LNCaP clone FGC (cell line): ENCODE results near the gene MAP6D1.

Experiments
- DNase-seq: peaks from one replicate; pipeline ENCODE4 v3.0.0-alpha.2; 2011; ENCODE audit warnings: low read depth
- H3K4me3 ChIP-seq: 2 replicates; pipeline ENCODE4 v1.5.1; 2011; ENCODE audit warnings: mild to moderate bottlenecking, low read depth, low read length, control low read depth
- TF ChIP-seq, protein P1 (sequence below): IDR thresholded peaks from 2 replicates; pipeline ENCODE4 v1.5.1; 2012; ENCODE audit warnings: mild to moderate bottlenecking; ENCODE audit not compliant: control insufficient read depth, insufficient read depth; ENCODE audit errors: extremely low read depth

Gene MAP6D1

DNA sequence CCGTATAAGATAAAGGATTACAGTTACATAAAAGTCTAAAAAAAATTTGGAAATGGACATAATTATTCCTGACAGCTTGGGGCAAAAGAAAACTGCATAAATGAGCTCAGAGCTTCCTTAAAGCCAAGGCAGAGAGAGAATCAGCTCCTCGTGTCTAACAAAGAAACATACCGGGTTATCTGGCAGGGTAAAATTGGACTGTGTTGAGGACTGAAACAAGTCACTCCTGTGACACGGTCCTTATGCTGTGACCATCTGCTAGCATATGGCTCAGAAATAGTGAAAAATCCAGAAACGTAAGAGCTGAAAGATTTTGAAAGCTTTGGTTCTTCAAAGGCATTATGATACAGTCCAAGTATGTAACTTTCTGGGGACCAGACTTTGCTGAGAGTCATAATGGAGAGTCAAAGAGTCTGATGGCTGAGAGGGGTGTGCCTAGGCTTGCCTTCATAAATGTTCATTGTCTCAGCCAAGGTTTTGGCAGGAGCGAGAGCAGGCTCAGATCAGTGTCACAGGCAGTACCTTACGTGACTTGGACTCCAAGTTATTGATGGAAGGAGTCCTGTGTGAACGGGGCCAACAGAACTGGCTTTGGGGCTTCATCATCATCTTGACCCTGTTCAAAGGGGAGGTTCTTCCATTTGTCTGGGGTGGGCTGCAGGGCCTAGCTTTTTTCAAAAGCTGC is 12.5 kb downstream of the MAP6D1 start:
- no peak for DNase-seq
- TF ChIP-seq, protein P1, sequence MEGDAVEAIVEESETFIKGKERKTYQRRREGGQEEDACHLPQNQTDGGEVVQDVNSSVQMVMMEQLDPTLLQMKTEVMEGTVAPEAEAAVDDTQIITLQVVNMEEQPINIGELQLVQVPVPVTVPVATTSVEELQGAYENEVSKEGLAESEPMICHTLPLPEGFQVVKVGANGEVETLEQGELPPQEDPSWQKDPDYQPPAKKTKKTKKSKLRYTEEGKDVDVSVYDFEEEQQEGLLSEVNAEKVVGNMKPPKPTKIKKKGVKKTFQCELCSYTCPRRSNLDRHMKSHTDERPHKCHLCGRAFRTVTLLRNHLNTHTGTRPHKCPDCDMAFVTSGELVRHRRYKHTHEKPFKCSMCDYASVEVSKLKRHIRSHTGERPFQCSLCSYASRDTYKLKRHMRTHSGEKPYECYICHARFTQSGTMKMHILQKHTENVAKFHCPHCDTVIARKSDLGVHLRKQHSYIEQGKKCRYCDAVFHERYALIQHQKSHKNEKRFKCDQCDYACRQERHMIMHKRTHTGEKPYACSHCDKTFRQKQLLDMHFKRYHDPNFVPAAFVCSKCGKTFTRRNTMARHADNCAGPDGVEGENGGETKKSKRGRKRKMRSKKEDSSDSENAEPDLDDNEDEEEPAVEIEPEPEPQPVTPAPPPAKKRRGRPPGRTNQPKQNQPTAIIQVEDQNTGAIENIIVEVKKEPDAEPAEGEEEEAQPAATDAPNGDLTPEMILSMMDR, result no peak
- H3K4me3 ChIP-seq, result no peak overlapping the region

DNA sequence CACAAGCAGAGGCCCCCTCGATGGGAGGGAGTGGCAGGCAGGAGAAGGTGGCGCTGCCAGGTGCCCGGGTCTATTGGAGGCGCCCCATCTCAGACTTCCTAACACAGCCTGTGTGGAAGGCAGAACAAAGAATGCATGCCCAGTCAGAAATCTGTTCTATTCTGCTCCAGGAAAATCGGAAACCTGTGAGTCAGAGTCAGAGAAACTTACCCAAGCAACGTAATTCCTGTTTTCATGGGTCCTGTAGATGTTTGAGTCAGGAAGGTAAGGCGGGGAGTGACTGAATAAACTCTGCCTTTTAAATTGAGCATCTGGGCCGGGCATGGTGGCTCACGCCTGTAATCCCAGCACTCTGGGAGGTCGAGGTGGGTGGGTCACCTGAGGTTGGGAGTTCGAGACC is 13.7 kb downstream of the MAP6D1 start:
- TF ChIP-seq, protein P1, result no peak
- no peak overlapping the region for H3K4me3 ChIP-seq
- no peak for DNase-seq

DNA sequence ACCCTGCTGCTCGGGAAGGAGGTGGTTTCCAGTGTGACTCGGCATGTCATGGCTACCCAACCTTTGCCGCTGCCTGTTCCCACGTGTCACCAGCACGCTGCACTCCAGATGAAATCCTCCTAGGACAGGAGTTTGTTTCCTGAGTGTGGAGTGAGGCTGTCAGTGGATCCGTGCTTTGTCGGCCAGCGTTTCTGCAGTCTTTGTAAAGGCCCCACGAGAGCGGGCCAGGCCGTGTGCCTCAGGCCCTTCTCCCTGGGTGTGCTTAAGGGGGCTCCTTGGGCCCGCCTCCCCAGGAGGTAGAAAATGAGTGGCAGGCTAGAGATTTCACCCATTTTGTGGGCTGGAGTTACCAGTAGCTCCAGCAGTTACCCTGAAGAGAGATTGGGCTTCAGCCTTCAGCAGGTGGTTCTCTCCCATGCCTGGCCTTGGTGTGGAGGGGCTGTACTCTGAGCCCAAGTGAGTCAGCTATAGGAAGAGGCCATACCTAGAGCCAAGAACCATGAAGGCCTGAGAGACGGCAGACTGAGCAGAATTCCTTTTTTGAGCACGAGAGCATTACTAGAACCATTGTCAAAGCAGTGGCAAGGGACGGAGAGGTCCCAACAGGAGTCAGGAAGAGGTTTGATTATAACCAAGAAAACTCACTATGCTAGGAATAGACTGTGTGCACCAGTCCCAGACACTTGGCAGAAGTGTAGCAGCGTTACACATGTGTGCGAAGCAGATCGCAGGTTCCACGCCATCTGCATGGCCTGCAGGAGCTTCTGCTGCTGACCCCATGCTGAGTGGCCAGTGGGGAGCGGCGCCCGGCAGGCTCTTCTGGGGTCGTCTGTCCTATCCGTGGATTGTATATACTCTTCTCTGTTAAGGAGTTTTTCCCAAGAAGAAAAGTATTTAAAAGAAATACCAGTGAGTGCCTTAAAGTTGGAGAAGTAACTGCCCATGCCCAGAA is 14.5 kb downstream of the MAP6D1 start:
- DNase-seq, result no peak
- no peak overlapping the region for H3K4me3 ChIP-seq
- TF ChIP-seq, protein P1, result no peak

DNA sequence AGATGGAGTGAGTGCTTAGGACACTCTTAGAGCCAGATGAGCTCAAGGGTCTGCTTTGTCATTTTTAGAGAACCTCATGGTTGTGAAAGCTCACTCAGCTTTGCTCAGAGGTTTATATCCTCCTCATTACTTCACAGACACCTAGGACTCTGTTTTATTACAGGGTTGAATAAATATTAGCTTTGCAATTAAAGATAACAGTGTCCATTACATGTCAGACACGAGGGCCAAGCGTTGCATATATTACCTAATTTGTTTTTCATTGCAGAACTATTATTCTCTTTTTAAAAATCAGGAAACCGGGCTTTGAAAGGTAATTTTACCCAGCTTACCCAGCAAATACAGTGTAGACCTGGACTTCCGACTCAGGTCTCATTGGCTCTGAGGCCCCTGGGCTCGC is 16.1 kb downstream of the MAP6D1 start:
- DNase-seq, result peak; percentile 27
- TF ChIP-seq, protein P1, result no peak
- H3K4me3 ChIP-seq, result no peak overlapping the region

DNA sequence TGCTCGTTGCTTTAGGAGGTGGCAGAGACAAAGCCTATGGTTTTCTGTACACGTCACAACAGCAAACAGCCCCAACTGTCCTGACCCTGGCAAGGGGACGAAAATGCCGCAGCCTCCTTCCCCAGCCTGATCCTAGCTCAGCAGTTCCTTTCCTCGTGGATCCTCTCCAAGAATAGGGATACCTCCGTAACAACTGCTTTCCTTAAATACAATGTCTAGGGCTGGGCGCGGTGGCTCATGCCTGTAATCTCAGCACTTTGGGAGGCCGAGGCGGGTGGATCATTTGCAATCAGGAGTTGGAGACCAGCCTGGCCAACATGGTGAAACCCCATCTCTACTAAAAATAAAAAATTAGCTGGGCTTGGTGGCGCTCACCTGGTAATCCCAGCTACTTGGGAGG is 17.0 kb downstream of the MAP6D1 start:
- TF ChIP-seq, protein P1, result no peak
- DNase-seq, result no peak

DNA sequence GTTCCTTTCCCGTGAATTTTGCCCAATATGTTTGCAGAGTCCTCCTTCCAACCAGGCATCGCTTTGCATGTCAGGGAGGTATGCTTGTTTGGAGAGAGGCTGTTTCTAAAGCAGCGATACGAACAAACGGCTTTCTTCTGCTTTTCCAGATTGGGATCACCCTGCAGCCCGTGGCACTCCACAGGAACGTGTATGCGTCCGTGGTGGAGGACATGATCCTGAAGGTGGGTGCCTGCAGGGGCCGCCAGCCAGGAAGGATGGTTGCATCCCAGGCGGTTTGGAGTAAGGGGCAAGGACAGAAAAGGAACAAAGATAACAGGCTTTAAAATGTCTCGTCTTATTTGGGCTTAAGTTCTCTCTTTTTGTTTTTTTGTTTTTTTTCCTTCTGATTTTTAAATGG is 17.5 kb downstream of the MAP6D1 start:
- DNase-seq, result no peak
- H3K4me3 ChIP-seq, result no peak overlapping the region
- TF ChIP-seq, protein P1, result no peak

More for the DNA sequence above, 17.0 kb downstream of the MAP6D1 start:
- H3K4me3 ChIP-seq, result no peak overlapping the region
